Common myeloid progenitor, CD34-positive (primary cell): ENCODE results near the gene SYNE1.
A peak's percentile ranks its signal among the peaks of the same experiment; 100 is the strongest.

Source experiments
- CTCF ChIA-PET: fragments of 350-600 bp; sonication (Branson Sonifier 250); formaldehyde crosslinking; loops from one replicate; lab custom pipeline; 2021; ENCODE audit warnings: antibody characterized with exemption; lab: Charles Lee
- POLR2A ChIA-PET: fragments of 350-600 bp; sonication (Branson Sonifier 250); formaldehyde crosslinking; loops from one replicate; lab custom pipeline; 2021; ENCODE audit warnings: antibody characterized with exemption; lab: Charles Lee
- DNase-seq, 3 donors: peaks; one replicate each; pipeline versions ENCODE4 v3.0.0 to v3.0.0-alpha.2; 2013
- H3K27ac ChIP-seq, 2 experiments: 1 replicate in 1 of 2; 2 replicates in 1 of 2; pipeline ENCODE4 v1.7.0; 2013; ENCODE audit warnings: inconsistent platforms in 2 of 2, low read length in 2 of 2, mild to moderate bottlenecking in 2 of 2, low read depth in 1 of 2, moderate library complexity in 1 of 2; ENCODE audit not compliant: severe bottlenecking in 2 of 2, insufficient read depth in 1 of 2, poor library complexity in 1 of 2
- H3K27me3 ChIP-seq, 5 experiments: replicated peaks in 2 of 5; 1 replicate in 3 of 5; 2 replicates in 2 of 5; pipeline versions ENCODE4 v1.6.1 to v1.7.0; 2013; ENCODE audit warnings: low read length in 4 of 5, mild to moderate bottlenecking in 2 of 5, moderate library complexity in 2 of 5, inconsistent platforms in 1 of 5; ENCODE audit not compliant: insufficient read depth in 5 of 5, control insufficient read depth in 4 of 5
- H3K36me3 ChIP-seq, 4 experiments: 1 replicate in 2 of 4; 2 replicates in 2 of 4; pipeline versions ENCODE4 v1.6.1 to v1.7.0; 2013; ENCODE audit warnings: low read length in 3 of 4, control low read depth in 1 of 4, mild to moderate bottlenecking in 1 of 4; ENCODE audit not compliant: control insufficient read depth in 4 of 4, insufficient read depth in 4 of 4
- H3K4me1 ChIP-seq, 4 experiments: 1 replicate in 3 of 4; 2 replicates in 1 of 4; pipeline versions ENCODE4 v1.6.1 to v1.7.1; 2013; ENCODE audit warnings: low read length in 3 of 4, mild to moderate bottlenecking in 3 of 4, control low read depth in 1 of 4, inconsistent platforms in 1 of 4, moderate library complexity in 1 of 4; ENCODE audit not compliant: control insufficient read depth in 4 of 4, insufficient read depth in 4 of 4; ENCODE audit errors: control extremely low read depth in 1 of 4
- H3K4me3 ChIP-seq, 7 experiments: 1 replicate in 4 of 7; 2 replicates in 3 of 7; pipeline versions ENCODE4 v1.5.1 to v1.7.0; 2013; ENCODE audit warnings: mild to moderate bottlenecking in 7 of 7, low read length in 6 of 7, moderate library complexity in 6 of 7, inconsistent platforms in 2 of 7, low read depth in 2 of 7, control low read depth in 1 of 7; ENCODE audit not compliant: insufficient read depth in 4 of 7, control insufficient read depth in 1 of 7; ENCODE audit errors: extremely low read depth in 1 of 7
- H3K9me3 ChIP-seq, 5 experiments: 1 replicate in 4 of 5; 2 replicates in 1 of 5; pipeline versions ENCODE4 v1.6.1 to v1.7.1; 2013; ENCODE audit warnings: low read length in 4 of 5, mild to moderate bottlenecking in 2 of 5, inconsistent platforms in 1 of 5, low read depth in 1 of 5, moderate library complexity in 1 of 5; ENCODE audit not compliant: control insufficient read depth in 4 of 5, insufficient read depth in 2 of 5; ENCODE audit errors: control extremely low read depth in 1 of 5
- WGBS: methylation state at CpG from one replicate; pipeline ENCODE4 v1.1.5; 2013; ENCODE audit not compliant: insufficient coverage; 5-methylcytosine and 5-hydroxymethylcytosine counted together

SYNE1 gene

DNA sequence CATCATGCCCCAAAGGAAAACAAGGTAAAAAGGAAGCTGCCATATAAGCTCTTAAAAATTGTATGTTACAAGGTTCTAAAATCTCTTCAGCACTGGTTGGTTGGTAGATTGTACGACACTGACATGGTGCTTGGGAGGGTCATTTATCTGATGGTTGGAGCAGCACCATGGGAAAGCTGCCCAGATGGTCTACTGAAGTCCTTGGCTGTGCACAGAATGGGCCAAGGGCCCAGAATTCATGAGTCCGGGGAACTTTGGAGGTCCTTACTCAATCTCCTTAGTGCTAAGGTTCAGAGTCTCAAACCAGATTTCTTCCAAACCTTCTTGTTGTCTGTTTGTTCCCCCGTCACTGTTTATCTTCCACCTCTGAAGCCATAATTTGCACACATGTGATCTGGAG is 515.3 kb downstream of the SYNE1 start:
- WGBS, result 95% methylated on average over 3 of the region's 3 CpGs
- CTCF ChIA-PET, result interaction anchor here (1.2 to 1.7 kb wide), 4 partner anchors 12 to 357 kb away, joined by 3 to 5 read pairs (median 3); no protein-coding TSS in a partner anchor

DNA sequence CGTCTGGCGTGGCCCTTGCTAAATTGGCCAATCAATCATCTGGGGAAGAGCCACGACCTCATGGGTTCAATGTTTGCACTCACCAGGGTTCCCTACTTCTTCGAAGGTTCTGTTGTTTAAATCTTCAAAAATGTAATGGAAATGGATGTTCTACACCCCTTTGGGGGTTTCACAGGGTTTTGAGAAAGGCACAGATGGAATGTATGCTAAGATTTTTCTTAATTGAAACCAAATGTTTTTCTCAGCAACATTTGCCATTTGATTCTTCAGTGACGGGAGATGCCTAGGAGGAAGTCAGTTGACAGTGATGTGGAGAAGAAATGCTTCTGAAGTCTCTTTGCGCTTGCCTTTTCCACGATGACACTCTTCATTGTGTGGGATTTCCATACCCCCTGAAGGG is 517.3 kb downstream of the SYNE1 start:
- Histone ChIP-seq H3K4me3 (no peak overlapping the region), H3K36me3 (peaks cover 3 to 18% (median 12%) of the 10 kb centered on the region in 4 experiments), H3K27me3 (no peaks in the 10 kb centered on the region), H3K4me1 (no peaks in the 10 kb centered on the region), H3K9me3 (no peaks in the 10 kb centered on the region), H3K27ac (no peak overlapping the region)
- no peak for DNase-seq
- ChIA-PET POLR2A (no interaction called here), CTCF (no interaction called here)
- 76% methylated on average over 6 of the region's 7 CpGs for WGBS

More for the DNA sequence above, 515.3 kb downstream of the SYNE1 start:
- H3K9me3 ChIP-seq, result no peaks in the 10 kb centered on the region
- no peaks in the 10 kb centered on the region for H3K27me3 ChIP-seq
- POLR2A ChIA-PET, result no interaction called here
- no peak for DNase-seq
- H3K27ac ChIP-seq, result no peak overlapping the region
- peaks cover 3 to 20% (median 12%) of the 10 kb centered on the region in 4 experiments for H3K36me3 ChIP-seq
- no peaks in the 10 kb centered on the region for H3K4me1 ChIP-seq
- H3K4me3 ChIP-seq, result no peak overlapping the region

DNA sequence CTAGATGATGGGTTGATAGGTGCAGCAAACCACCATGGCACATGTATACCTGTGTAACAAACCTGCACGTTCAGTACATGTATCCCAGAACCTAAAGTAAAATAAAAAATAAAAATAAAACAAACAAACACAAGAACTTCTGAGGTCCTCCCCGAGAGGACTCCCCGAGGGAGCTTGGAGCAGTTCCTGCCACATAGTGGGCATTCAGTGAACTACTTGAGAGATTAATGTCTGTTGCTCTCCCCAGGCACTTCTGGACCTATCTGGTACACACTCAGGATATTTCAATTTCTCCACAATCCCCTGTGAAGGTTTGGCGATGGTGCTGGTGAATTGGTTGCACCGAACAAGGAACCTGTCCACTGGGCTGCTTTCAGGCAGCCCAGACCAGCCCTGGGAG is 518.5 kb downstream of the SYNE1 start:
- H3K36me3 ChIP-seq, result peaks cover 3 to 18% (median 12%) of the 10 kb centered on the region in 4 experiments
- DNase-seq, result peak in 1 of 3 donors; percentile 19
- no peaks in the 10 kb centered on the region for H3K4me1 ChIP-seq
- CTCF ChIA-PET, result interaction anchor here (0.5 to 0.8 kb wide), 3 partner anchors 352 to 685 kb away, joined by 3 to 4 read pairs (median 3); no protein-coding TSS in a partner anchor
- H3K9me3 ChIP-seq, result no peaks in the 10 kb centered on the region
- no peak overlapping the region for H3K4me3 ChIP-seq
- H3K27me3 ChIP-seq, result no peaks in the 10 kb centered on the region
- WGBS, result no CpG with 5 or more reads among the region's 5 CpGs
- no peak overlapping the region for H3K27ac ChIP-seq
- POLR2A ChIA-PET, result no interaction called here

DNA sequence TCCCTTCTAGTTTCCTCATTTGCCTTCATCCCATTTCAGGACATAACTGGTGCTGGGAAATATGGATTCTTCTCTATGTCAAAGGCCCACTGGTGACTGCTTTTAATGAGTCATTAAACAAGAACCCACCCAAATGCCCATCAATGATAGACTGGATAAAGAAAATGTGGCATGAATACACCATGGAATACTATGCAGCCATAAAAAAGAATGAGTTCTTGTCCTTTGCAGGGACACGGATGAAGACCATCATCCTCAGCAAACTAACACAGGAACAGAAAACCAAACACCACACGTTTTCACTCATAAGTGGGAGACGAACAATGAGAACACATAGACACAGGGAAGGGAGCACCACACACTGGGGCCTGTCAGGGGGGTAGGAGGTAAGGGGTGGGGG is 518.9 kb downstream of the SYNE1 start:
- no peaks in the 10 kb centered on the region for H3K27me3 ChIP-seq
- H3K27ac ChIP-seq, result no peak overlapping the region
- CTCF ChIA-PET, result interaction anchor here (0.7 to 0.9 kb wide), 2 partner anchors 352 to 353 kb away, joined by 3 read pairs; no protein-coding TSS in a partner anchor
- H3K4me3 ChIP-seq, result no peak overlapping the region
- POLR2A ChIA-PET, result no interaction called here
- H3K9me3 ChIP-seq, result no peaks in the 10 kb centered on the region
- no CpG with 5 or more reads among the region's 3 CpGs for WGBS
- DNase-seq, result no peak
- H3K36me3 ChIP-seq, result peaks cover 3 to 18% (median 12%) of the 10 kb centered on the region in 4 experiments
- no peaks in the 10 kb centered on the region for H3K4me1 ChIP-seq

DNA sequence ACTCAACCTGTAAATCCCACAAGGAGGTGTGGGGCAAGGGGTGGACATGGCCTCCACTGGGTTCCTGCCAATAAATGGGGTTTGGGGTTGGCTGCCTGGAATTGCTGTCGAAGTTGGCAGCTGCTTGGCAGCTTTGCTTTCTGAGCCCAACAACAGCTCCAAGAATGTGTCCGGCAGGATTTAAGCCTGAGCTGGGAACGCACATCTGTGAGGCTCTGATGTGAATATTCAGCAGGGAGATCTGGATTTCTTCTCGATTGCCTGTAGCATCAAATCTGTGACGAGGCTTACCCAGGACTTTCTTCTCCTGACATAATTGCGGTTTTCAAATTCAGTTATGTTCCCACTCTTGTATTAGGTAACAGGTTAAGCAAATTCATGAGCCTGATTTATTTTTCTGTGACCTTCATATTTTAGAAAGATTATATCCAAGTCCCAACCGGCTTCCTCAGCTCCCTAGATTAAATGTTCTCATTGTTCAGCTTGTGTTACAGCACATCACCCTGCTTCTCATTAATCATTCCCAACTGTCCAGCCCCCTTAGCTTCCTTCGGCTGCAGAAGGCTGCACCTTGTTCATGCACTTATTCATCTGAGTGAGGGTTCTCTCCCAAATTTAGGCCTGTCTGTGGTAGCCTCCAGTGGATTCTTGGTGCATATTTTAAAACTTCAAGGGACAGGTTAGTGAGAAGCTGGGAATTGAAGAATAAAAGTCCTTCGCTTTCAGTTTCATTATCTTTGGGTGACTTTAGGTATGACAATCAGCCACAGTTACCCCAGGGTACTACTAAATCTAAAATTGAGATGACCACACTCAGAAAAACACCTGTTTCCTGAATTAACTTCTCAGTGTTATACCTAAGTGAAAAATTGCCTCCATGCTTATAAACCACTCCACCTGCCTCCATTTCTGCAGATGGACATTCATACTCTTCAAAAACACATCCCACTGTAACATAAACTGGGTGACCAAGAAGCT is 519.7 kb downstream of the SYNE1 start:
- Histone ChIP-seq H3K4me1 (peaks cover 0 to 4% (median 0%) of the 10 kb centered on the region in 4 experiments), H3K27me3 (no peaks in the 10 kb centered on the region), H3K4me3 (no peak overlapping the region), H3K27ac (no peak overlapping the region), H3K9me3 (no peaks in the 10 kb centered on the region), H3K36me3 (peaks cover 3 to 15% (median 9%) of the 10 kb centered on the region in 4 experiments)
- ChIA-PET CTCF (interaction anchor here (0.9 kb wide), 1 partner anchor 352 kb away, joined by 3 read pairs; no protein-coding TSS in a partner anchor), POLR2A (no interaction called here)
- DNase-seq, result peak in 2 of 3 donors; percentile 43 to 59
- 86% methylated on average over 8 of the region's 9 CpGs for WGBS

DNA sequence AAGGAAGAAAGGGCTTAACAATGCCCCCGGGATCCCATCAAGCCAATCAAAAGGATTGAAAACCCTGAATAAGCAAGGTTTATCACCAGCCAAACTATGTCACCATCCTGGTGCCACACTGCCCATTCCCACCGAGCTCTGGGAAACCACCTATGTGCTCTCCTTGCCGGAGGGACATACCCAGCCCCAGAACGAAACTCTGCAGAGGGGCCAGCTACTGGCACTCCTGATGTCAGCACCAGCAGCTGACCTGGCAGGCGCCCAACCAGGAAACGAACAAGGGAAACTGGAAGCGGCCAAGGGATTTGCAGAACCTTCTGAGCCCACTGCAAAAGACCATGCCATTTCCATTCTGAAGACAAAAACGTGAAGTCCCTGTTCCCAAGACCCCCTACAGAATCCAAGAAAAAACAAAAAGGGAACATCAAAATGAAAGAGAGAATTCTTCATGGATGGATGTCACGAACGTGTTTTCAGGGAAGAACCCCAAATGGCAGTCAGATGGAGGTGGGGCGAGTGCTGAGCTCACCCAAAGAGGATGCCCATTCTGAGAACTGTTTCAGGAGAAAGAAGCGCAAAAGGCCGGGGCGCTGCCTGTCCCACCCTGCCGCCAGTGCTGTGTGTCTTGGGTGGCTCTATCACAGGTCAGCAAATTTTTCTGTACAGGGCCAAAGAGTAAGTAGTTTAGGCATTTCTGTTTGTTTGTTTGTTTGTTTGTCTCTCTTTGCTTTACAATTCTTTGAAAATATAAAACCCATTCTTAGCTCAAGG is 524.5 kb downstream of the SYNE1 start:
- peak in 2 of 3 donors; percentile 32 to 37 for DNase-seq
- Histone ChIP-seq H3K36me3 (no peaks in the 10 kb centered on the region), H3K9me3 (no peaks in the 10 kb centered on the region), H3K4me3 (no peak overlapping the region), H3K4me1 (peaks cover 0 to 19% (median 6%) of the 10 kb centered on the region in 4 experiments), H3K27ac (no peak overlapping the region), H3K27me3 (no peaks in the 10 kb centered on the region)
- POLR2A ChIA-PET, result no interaction called here
- CTCF ChIA-PET, result interaction anchor here (0.6 to 2.2 kb wide), 2 partner anchors 11 to 1218 kb away, joined by 3 to 12 read pairs; no protein-coding TSS in a partner anchor
- 88% methylated on average over 12 of the region's 15 CpGs for WGBS
